ENCODE measurements around the gene HDAC5.

The HDAC5 gene

DNA sequence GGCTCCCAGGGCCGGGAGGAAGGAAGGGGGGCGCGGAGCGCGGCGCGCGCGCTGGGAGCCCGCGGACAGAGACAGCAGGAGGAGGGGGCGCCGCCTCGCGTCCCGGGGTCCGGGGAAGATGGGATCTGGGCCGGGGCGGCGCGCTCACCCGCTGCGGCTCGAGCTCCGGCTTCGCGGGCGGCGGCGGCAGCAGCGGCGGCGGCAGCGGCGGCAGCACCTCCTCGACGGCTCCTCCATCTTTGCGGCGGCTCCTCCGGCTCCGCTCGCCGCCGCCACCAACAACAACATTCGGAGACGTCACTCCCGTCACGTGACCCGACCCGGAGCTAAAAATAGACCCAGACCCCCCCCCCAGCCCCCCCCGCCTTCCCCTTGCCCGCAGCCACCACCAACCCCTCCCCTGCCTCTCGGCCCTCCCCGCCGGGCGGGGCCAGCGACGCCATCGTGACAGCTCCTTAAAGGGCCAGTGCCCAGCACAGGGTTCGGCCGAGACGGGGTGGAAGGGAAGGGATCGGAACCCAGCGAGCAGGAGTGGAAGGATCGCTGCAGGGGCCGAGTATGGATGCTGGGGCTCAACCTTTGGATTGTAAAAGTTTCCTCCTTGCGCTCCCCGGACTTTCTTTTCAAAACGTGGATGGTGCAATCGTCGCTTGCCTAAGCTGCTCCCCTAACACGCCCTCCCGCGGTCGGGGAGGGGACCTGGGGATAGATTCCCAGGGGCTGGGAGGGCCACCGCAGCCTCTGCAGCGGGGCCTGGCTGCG, at the start of gene HDAC5:
Gene HDAC5, minus strand, starts transcription at position 286 of the 762 bp plus-strand sequence. CDS start 6,126 bp downstream, outside the sequence.
- peak within 1 kb of the TSS; percentile 84 to 86 for H3K4me3 ChIP-seq (ENCODE audit: low read length in 2 of 2)
- H3K4me1 ChIP-seq (ENCODE audit: control insufficient read depth in 2 of 2, insufficient read depth in 2 of 2, low read length in 2 of 2): peaks cover 16 to 22% of the 10 kb centered on the region in 2 donors
- H3K36me3 ChIP-seq (ENCODE audit: control insufficient read depth in 2 of 2, insufficient read depth in 2 of 2, low read length in 2 of 2): no peaks in the 10 kb centered on the region
- H3K27me3 ChIP-seq (ENCODE audit: control insufficient read depth in 2 of 2, insufficient read depth in 2 of 2, low read length in 2 of 2): no peaks in the 10 kb centered on the region
- peak within 1 kb of the TSS; percentile 81 to 82 for H3K9ac ChIP-seq (ENCODE audit: low read depth in 1 of 2, low read length in 2 of 2)
- H3K9me3 ChIP-seq (ENCODE audit: control insufficient read depth in 2 of 2, low read length in 2 of 2): no peaks in the 10 kb centered on the region
- peak within 1 kb of the TSS; percentile 85 to 87 for H3K27ac ChIP-seq (ENCODE audit: low read depth in 2 of 2, low read length in 2 of 2)

DNA sequence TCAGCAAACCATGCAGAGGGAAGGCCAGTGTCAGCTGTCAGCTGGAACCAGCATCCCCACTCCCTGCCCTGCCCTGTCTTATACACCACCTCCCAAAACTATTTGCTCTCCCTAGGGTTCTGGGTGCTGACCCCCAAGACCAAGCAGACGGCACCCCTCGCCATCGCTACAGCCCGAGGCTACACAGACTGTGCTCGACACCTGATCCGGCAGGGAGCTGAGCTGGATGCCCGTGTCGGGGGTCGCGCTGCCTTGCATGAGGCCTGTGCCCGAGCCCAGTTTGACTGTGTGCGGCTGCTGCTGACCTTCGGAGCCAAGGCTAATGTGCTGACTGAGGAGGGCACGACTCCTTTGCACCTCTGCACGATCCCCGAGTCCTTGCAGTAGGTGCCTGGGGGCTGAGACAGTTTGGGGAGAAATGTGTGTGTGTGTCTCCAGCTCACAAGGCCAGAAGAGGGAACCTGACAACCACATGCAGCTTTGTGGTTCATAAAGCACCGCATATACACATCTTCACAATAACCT, 48.6 kb upstream of the HDAC5 start:
- Histone ChIP-seq H3K9me3 (ENCODE audit: control insufficient read depth in 2 of 2, low read length in 2 of 2) (no peaks in the 10 kb centered on the region), H3K9ac (ENCODE audit: low read depth in 1 of 2, low read length in 2 of 2) (no peak overlapping the region), H3K4me1 (ENCODE audit: control insufficient read depth in 2 of 2, insufficient read depth in 2 of 2, low read length in 2 of 2) (peaks cover 0 to 4% of the 10 kb centered on the region in 2 donors), H3K4me3 (ENCODE audit: low read length in 2 of 2) (no peak overlapping the region), H3K36me3 (ENCODE audit: control insufficient read depth in 2 of 2, insufficient read depth in 2 of 2, low read length in 2 of 2) (peaks cover 0 to 2% of the 10 kb centered on the region in 2 donors), H3K27me3 (ENCODE audit: control insufficient read depth in 2 of 2, insufficient read depth in 2 of 2, low read length in 2 of 2) (no peaks in the 10 kb centered on the region), H3K27ac (ENCODE audit: low read depth in 2 of 2, low read length in 2 of 2) (no peak overlapping the region)

DNA sequence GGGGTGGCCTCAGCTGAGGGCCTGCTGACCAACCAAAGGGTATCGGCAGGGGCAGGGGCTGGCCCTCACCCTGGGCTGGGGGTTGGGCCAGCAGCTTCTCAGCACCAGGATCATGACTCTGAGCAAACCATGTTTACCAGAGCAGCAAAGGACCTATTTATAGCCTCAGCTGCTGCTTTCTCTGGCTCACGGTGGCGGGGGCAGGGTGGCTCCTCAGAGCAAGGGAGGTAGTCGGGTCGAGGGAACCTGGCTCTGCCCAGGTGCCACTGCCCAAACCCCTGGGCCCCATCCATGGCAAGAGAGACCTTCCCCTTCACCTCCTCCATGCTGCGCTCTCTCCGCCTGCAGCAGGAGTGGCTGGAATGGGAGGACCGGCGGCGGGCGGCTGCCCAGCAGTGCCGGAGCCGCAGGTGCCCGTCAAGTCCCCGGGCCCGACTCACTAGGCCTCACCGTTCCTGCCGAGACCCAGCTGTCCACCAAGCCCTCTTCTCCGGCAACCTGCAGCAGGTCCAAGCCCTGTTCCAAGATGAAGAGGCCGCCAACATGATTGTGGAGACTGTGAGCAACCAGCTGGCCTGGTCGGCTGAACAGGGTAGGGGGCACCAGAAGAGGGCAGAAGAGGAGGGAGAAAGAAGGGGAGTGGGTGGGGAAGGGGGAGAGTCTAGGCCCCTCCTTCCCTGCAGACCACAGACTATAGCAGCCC, 47.2 kb upstream of the HDAC5 start, which contains the start of gene ASB16:
Gene ASB16, plus strand, starts transcription at position 206 of the 703 bp plus-strand sequence. Its CDS starts 86 bp downstream, at position 292.
- H3K9me3 ChIP-seq (ENCODE audit: control insufficient read depth in 2 of 2, low read length in 2 of 2): no peaks in the 10 kb centered on the region
- H3K36me3 ChIP-seq (ENCODE audit: control insufficient read depth in 2 of 2, insufficient read depth in 2 of 2, low read length in 2 of 2): no peaks in the 10 kb centered on the region
- no peaks in the 10 kb centered on the region for H3K27me3 ChIP-seq (ENCODE audit: control insufficient read depth in 2 of 2, insufficient read depth in 2 of 2, low read length in 2 of 2)
- peaks cover 0 to 4% of the 10 kb centered on the region in 2 donors for H3K4me1 ChIP-seq (ENCODE audit: control insufficient read depth in 2 of 2, insufficient read depth in 2 of 2, low read length in 2 of 2)
- no peak within 1 kb of the TSS for H3K27ac ChIP-seq (ENCODE audit: low read depth in 2 of 2, low read length in 2 of 2)
- no peak within 1 kb of the TSS for H3K9ac ChIP-seq (ENCODE audit: low read depth in 1 of 2, low read length in 2 of 2)
- H3K4me3 ChIP-seq (ENCODE audit: low read length in 2 of 2): peak within 1 kb of the TSS in 1 of 2 donors; percentile 31

DNA sequence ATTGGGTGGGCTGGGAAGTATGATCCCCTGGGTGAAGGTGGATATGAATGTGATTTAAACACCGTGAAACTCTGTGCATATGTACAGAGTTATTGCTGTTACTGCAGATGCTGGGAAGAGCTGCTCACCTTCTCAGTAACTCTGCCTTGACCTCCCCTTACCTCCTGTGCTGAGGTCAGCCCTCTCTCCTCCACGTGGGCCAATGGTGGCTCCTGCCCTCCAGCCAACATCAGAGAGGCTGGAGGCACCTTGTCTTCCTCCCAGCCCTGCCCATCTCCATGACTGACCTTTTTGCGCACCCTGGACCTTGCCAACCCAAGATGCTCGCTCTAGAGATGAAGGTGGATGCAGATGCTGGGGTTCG, 46.7 kb upstream of the HDAC5 start:
- no peaks in the 10 kb centered on the region for H3K9me3 ChIP-seq (ENCODE audit: control insufficient read depth in 2 of 2, low read length in 2 of 2)
- H3K9ac ChIP-seq (ENCODE audit: low read depth in 1 of 2, low read length in 2 of 2): no peak overlapping the region
- H3K27me3 ChIP-seq (ENCODE audit: control insufficient read depth in 2 of 2, insufficient read depth in 2 of 2, low read length in 2 of 2): no peaks in the 10 kb centered on the region
- H3K4me1 ChIP-seq (ENCODE audit: control insufficient read depth in 2 of 2, insufficient read depth in 2 of 2, low read length in 2 of 2): peaks cover 0 to 4% of the 10 kb centered on the region in 2 donors
- no peaks in the 10 kb centered on the region for H3K36me3 ChIP-seq (ENCODE audit: control insufficient read depth in 2 of 2, insufficient read depth in 2 of 2, low read length in 2 of 2)
- no peak overlapping the region for H3K27ac ChIP-seq (ENCODE audit: low read depth in 2 of 2, low read length in 2 of 2)
- H3K4me3 ChIP-seq (ENCODE audit: low read length in 2 of 2): no peak overlapping the region

DNA sequence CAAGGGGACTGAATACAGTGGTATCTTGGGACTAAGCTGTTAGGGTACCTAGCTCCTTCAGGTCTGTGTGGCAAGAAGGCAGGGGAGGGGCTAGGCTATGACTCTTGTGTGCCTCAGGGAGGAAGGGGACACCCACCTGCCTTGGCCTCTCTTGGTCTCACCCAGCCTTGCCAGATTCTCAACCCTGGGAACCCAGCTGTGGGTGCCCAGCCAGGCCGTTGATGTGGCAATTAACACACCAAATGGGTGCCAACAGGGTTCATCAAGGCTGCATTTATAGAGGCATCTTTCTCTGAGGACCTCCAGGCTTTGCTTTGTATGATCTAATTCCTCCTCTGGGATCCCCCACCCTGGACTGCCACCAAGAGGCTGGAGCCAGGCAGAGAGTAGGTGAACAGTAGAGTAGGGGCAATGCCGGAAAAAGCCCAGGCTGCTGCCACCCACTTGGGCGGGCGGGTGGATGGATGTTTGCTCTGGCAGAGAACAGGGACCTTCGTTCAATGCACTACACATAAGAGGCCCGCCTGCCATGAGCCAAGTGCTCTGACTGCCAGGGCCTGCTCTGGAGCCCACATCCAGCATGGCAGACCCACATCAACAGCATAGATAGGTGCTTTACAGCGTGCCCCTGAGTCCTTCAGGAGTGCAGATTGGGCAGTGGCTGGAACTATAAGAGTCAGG, 43.9 kb upstream of the HDAC5 start:
- Histone ChIP-seq H3K9me3 (ENCODE audit: control insufficient read depth in 2 of 2, low read length in 2 of 2) (no peaks in the 10 kb centered on the region), H3K36me3 (ENCODE audit: control insufficient read depth in 2 of 2, insufficient read depth in 2 of 2, low read length in 2 of 2) (no peaks in the 10 kb centered on the region), H3K4me3 (ENCODE audit: low read length in 2 of 2) (no peak overlapping the region), H3K27ac (ENCODE audit: low read depth in 2 of 2, low read length in 2 of 2) (no peak overlapping the region), H3K9ac (ENCODE audit: low read depth in 1 of 2, low read length in 2 of 2) (no peak overlapping the region), H3K4me1 (ENCODE audit: control insufficient read depth in 2 of 2, insufficient read depth in 2 of 2, low read length in 2 of 2) (peaks cover 0 to 4% of the 10 kb centered on the region in 2 donors), H3K27me3 (ENCODE audit: control insufficient read depth in 2 of 2, insufficient read depth in 2 of 2, low read length in 2 of 2) (no peaks in the 10 kb centered on the region)

DNA sequence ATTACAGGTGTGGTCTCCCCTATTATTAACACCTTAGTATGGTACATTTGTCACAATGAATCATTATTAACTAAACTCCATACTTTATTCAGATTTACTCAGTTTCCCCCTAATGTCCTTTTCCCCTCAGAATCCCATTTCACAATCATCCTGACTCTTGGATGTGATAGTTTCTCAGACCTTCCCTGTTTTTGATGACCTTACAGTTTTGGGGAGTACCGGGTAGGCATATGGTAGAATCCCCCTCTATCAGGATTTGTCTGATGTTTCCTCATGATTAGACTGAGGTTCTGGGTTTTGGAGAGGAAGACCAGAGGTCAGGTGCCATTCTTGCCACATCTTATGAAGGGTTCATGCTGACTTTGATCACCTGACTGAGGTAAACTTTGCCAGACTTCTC, 41.0 kb upstream of the HDAC5 start:
- Histone ChIP-seq H3K36me3 (ENCODE audit: control insufficient read depth in 2 of 2, insufficient read depth in 2 of 2, low read length in 2 of 2) (no peaks in the 10 kb centered on the region), H3K9me3 (ENCODE audit: control insufficient read depth in 2 of 2, low read length in 2 of 2) (no peaks in the 10 kb centered on the region), H3K9ac (ENCODE audit: low read depth in 1 of 2, low read length in 2 of 2) (no peak overlapping the region), H3K27me3 (ENCODE audit: control insufficient read depth in 2 of 2, insufficient read depth in 2 of 2, low read length in 2 of 2) (no peaks in the 10 kb centered on the region), H3K4me3 (ENCODE audit: low read length in 2 of 2) (no peak overlapping the region), H3K4me1 (ENCODE audit: control insufficient read depth in 2 of 2, insufficient read depth in 2 of 2, low read length in 2 of 2) (peaks cover 0 to 4% of the 10 kb centered on the region in 2 donors), H3K27ac (ENCODE audit: low read depth in 2 of 2, low read length in 2 of 2) (no peak overlapping the region)

DNA sequence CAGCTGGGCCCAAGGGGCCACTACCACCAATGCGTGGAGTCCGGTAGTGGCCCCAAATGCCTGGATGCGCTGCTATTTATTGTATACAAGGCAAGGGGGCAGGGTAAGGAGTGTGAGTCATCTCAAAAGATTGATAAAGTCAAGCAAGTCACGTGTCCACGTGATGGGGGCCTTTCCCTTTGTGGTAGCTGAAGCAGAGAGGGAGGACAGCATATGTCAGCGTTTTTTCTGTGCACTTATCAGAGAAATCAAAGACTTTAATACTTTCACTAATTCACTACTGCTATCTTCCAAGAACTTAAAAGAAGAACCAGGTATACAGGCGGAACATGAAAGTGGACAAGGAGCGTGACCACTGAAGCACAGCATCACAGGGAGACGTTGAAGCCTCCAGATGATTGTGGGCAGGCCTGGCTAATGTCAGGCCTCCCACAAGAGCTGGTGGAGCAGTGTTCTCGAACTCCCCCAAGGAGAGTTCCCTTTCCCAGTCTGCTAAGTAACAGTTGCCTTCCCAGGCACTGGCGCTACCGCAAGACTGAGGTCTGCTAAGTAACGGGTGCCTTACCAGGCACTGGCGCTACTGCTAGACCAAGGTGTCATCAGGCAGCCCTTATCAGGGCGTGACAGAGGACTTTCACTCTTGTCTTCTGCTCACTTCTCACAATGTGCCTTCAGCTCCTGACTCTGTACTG, 36.2 kb upstream of the HDAC5 start:
- no peak overlapping the region for H3K4me3 ChIP-seq (ENCODE audit: low read length in 2 of 2)
- no peaks in the 10 kb centered on the region for H3K4me1 ChIP-seq (ENCODE audit: control insufficient read depth in 2 of 2, insufficient read depth in 2 of 2, low read length in 2 of 2)
- H3K36me3 ChIP-seq (ENCODE audit: control insufficient read depth in 2 of 2, insufficient read depth in 2 of 2, low read length in 2 of 2): peaks cover 0 to 2% of the 10 kb centered on the region in 2 donors
- no peaks in the 10 kb centered on the region for H3K9me3 ChIP-seq (ENCODE audit: control insufficient read depth in 2 of 2, low read length in 2 of 2)
- no peak overlapping the region for H3K27ac ChIP-seq (ENCODE audit: low read depth in 2 of 2, low read length in 2 of 2)
- no peaks in the 10 kb centered on the region for H3K27me3 ChIP-seq (ENCODE audit: control insufficient read depth in 2 of 2, insufficient read depth in 2 of 2, low read length in 2 of 2)
- no peak overlapping the region for H3K9ac ChIP-seq (ENCODE audit: low read depth in 1 of 2, low read length in 2 of 2)

DNA sequence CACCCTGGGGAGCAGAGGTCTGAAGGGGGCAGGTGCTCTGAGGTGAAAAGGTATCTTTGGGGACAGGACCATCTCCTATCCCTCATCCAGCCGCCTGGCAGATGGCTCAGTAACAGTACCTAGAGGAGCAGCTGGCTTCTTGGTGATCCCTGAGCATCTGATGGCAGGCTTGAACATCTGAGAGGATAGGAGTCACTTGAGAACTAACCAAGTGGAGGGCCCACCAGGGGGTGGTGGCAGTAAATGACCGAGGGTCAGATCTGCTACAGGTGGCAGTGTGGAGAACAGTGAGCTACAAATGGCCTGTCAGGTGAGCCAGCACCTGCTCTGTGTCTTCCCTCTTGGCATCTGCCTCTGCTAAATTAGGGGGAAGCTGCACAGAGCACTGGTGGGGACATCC, 32.0 kb upstream of the HDAC5 start:
- Histone ChIP-seq H3K27ac (ENCODE audit: low read depth in 2 of 2, low read length in 2 of 2) (no peak overlapping the region), H3K9ac (ENCODE audit: low read depth in 1 of 2, low read length in 2 of 2) (no peak overlapping the region), H3K27me3 (ENCODE audit: control insufficient read depth in 2 of 2, insufficient read depth in 2 of 2, low read length in 2 of 2) (no peaks in the 10 kb centered on the region), H3K9me3 (ENCODE audit: control insufficient read depth in 2 of 2, low read length in 2 of 2) (no peaks in the 10 kb centered on the region), H3K4me3 (ENCODE audit: low read length in 2 of 2) (no peak overlapping the region), H3K36me3 (ENCODE audit: control insufficient read depth in 2 of 2, insufficient read depth in 2 of 2, low read length in 2 of 2) (peaks cover 0 to 2% of the 10 kb centered on the region in 2 donors), H3K4me1 (ENCODE audit: control insufficient read depth in 2 of 2, insufficient read depth in 2 of 2, low read length in 2 of 2) (no peaks in the 10 kb centered on the region)

DNA sequence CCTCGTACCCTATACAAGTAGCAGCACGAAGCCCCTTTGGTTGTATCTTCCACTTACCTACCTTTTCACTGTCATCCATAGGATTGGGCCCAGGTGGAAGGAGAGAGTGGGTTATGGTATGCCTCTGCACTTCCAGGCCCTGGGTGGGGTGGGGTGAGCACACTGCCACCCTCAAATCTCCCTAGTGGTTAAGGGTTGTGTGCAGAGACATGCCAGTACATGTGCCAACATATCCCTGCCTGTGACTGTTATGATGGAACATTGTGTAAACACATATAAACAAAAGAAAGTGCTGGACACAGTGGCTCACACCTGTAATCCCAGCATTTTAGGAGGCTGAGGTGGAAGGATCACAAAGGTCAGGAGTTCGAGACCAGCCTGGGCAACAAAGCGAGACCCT, 29.4 kb upstream of the HDAC5 start:
- Histone ChIP-seq H3K4me1 (ENCODE audit: control insufficient read depth in 2 of 2, insufficient read depth in 2 of 2, low read length in 2 of 2) (no peaks in the 10 kb centered on the region), H3K27me3 (ENCODE audit: control insufficient read depth in 2 of 2, insufficient read depth in 2 of 2, low read length in 2 of 2) (no peaks in the 10 kb centered on the region), H3K4me3 (ENCODE audit: low read length in 2 of 2) (no peak overlapping the region), H3K9me3 (ENCODE audit: control insufficient read depth in 2 of 2, low read length in 2 of 2) (no peaks in the 10 kb centered on the region), H3K36me3 (ENCODE audit: control insufficient read depth in 2 of 2, insufficient read depth in 2 of 2, low read length in 2 of 2) (peaks cover 0 to 3% of the 10 kb centered on the region in 2 donors), H3K27ac (ENCODE audit: low read depth in 2 of 2, low read length in 2 of 2) (no peak overlapping the region), H3K9ac (ENCODE audit: low read depth in 1 of 2, low read length in 2 of 2) (no peak overlapping the region)
